Neural crest cell (in vitro differentiated cells): ENCODE measurements around the gene MPIG6B. TPM values are rescaled to one million over a fixed set of nuclear protein-coding genes. Genes with fewer than 3 reads are reported as not detected.

Experiments used
- DNase-seq: peaks from one replicate; pipeline ENCODE4 v3.0.0; 2021; ENCODE audit warnings: low read depth, mixed read lengths, low spot score
- H3K27ac Mint-ChIP-seq: one replicate; pipeline ENCODE4 v1.8.0; 2021; ENCODE audit warnings: mild to moderate bottlenecking, mixed read lengths; ENCODE audit not compliant: unreplicated experiment
- H3K27me3 Mint-ChIP-seq: 2 replicates; pipeline ENCODE4 v1.8.0; 2021; ENCODE audit warnings: low read depth, mild to moderate bottlenecking, mixed read lengths
- H3K36me3 Mint-ChIP-seq: 2 replicates; pipeline ENCODE4 v1.8.0; 2021; ENCODE audit warnings: low read depth, mild to moderate bottlenecking, mixed read lengths
- H3K4me1 Mint-ChIP-seq: 2 replicates; pipeline ENCODE4 v1.8.0; 2021; ENCODE audit warnings: mixed read lengths
- H3K4me3 Mint-ChIP-seq: one replicate; pipeline ENCODE4 v1.8.0; 2021; ENCODE audit warnings: mild to moderate bottlenecking, mixed read lengths
- H3K9me3 Mint-ChIP-seq: 2 replicates; pipeline ENCODE4 v1.8.0; 2021; ENCODE audit warnings: mixed read lengths
- CTCF ChIP-seq: fragments of 200-600 bp; sonication (generic); conservative IDR thresholded peaks from 2 replicates; pipeline ENCODE4 v1.5.0; 2021; ENCODE audit warnings: antibody characterized with exemption, mild to moderate bottlenecking
- total RNA-seq: library from RNA; stranded (reverse); gene quantifications from 2 replicates; pipeline ENCODE4 v1.2.1, GENCODE V29; 2021

The MPIG6B gene
- total RNA-seq, 1 donor from 2014 or later = not detected

- TF ChIP-seq CTCF = no peak
- Mint-ChIP-seq H3K27me3 (no peaks in the 10 kb centered on the region), H3K27ac (no peak overlapping the region), H3K4me3 (no peak overlapping the region), H3K4me1 (no peaks in the 10 kb centered on the region), H3K36me3 (peaks cover 7% of the 10 kb centered on the region), H3K9me3 (no peaks in the 10 kb centered on the region)
- no peak for DNase-seq
Measured at GRCh38 chr6:31692886-31693285, 30.3 kb upstream of the MPIG6B start.

- no peaks in the 10 kb centered on the region for H3K4me1 Mint-ChIP-seq
- H3K9me3 Mint-ChIP-seq = no peaks in the 10 kb centered on the region
- H3K27me3 Mint-ChIP-seq = no peaks in the 10 kb centered on the region
- H3K36me3 Mint-ChIP-seq = peaks cover 8% of the 10 kb centered on the region
- H3K4me3 Mint-ChIP-seq = no peak overlapping the region
- no peak for DNase-seq
- TF ChIP-seq CTCF = no peak
- H3K27ac Mint-ChIP-seq = no peak overlapping the region
Measured at GRCh38 chr6:31693535-31693934, 29.6 kb upstream of the MPIG6B start.

- H3K9me3 Mint-ChIP-seq = no peaks in the 10 kb centered on the region
- peaks cover 8% of the 10 kb centered on the region for H3K36me3 Mint-ChIP-seq
- H3K4me1 Mint-ChIP-seq = peaks cover 15% of the 10 kb centered on the region
- no peak for DNase-seq
- no peaks in the 10 kb centered on the region for H3K27me3 Mint-ChIP-seq
- no peak for TF ChIP-seq CTCF
- no peak overlapping the region for H3K27ac Mint-ChIP-seq
- H3K4me3 Mint-ChIP-seq = peak overlapping the region; percentile 3
Measured at GRCh38 chr6:31697555-31697954, 25.6 kb upstream of the MPIG6B start.

- peaks cover 5% of the 10 kb centered on the region for H3K36me3 Mint-ChIP-seq
- no peak overlapping the region for H3K27ac Mint-ChIP-seq
- no peak for DNase-seq
- no peaks in the 10 kb centered on the region for H3K9me3 Mint-ChIP-seq
- no peaks in the 10 kb centered on the region for H3K27me3 Mint-ChIP-seq
- H3K4me3 Mint-ChIP-seq = peak overlapping the region; percentile 94
- no peak for TF ChIP-seq CTCF
- H3K4me1 Mint-ChIP-seq = peaks cover 20% of the 10 kb centered on the region
Measured at GRCh38 chr6:31700740-31701401, 22.3 kb upstream of the MPIG6B start.

- Mint-ChIP-seq H3K36me3 (peaks cover 5% of the 10 kb centered on the region), H3K4me3 (peak overlapping the region; percentile 94), H3K9me3 (no peaks in the 10 kb centered on the region), H3K27me3 (no peaks in the 10 kb centered on the region), H3K4me1 (peaks cover 20% of the 10 kb centered on the region), H3K27ac (peak overlapping the region; percentile 91)
- TF ChIP-seq CTCF = no peak
- no peak for DNase-seq
Measured at GRCh38 chr6:31701666-31702404, 21.3 kb upstream of the MPIG6B start.
